Stromal cell of bone marrow (primary cell): ENCODE measurements around the gene CENPV.
"Not testable (repeated sequence)": the region's sequence is repeated elsewhere in the genome, so short reads cannot be mapped to it uniquely, and the experiment has no call there.

Source experiments
- DNase-seq: peaks from one replicate; pipeline ENCODE4 v3.0.0-alpha.2; 2012; ENCODE audit warnings: low read depth

CENPV gene

GRCh38 chr17:16313139-16314090, 39.9 kb downstream of the CENPV start:
- no peak for DNase-seq

- not testable (repeated sequence) for DNase-seq
Observed at GRCh38 chr17:16312061-16312460, 41.2 kb downstream of the CENPV start.

- DNase-seq = no peak
Observed at GRCh38 chr17:16306211-16306610, 47.1 kb downstream of the CENPV start.

- DNase-seq = no peak
Observed at GRCh38 chr17:16304830-16305229, 48.4 kb downstream of the CENPV start.

- DNase-seq = no peak
Observed at GRCh38 chr17:16302856-16303255, 50.4 kb downstream of the CENPV start.

GRCh38 chr17:16301963-16302855, 51.1 kb downstream of the CENPV start:
- DNase-seq = no peak

- no peak for DNase-seq
Observed at GRCh38 chr17:16300554-16300953, 52.7 kb downstream of the CENPV start.

GRCh38 chr17:16298140-16298662, 55.1 kb downstream of the CENPV start:
- no peak for DNase-seq

GRCh38 chr17:16297367-16298139, 55.7 kb downstream of the CENPV start:
- DNase-seq = no peak

GRCh38 chr17:16296072-16296471, 57.2 kb downstream of the CENPV start:
- DNase-seq = not testable (repeated sequence)

GRCh38 chr17:16294560-16294959, 58.7 kb downstream of the CENPV start:
- no peak for DNase-seq

- DNase-seq = no peak
Observed at GRCh38 chr17:16293931-16294330, 59.3 kb downstream of the CENPV start.
